OCI-LY7 (cell line): Measurements from ENCODE around the gene RMND5A. TPM values are rescaled to one million over a fixed set of nuclear protein-coding genes. Genes with fewer than 3 reads are reported as not detected.

ENCODE experiments used
- BruUV-seq: library from RNA; stranded (reverse); fragments of 400-500 nt; replicated peaks from 2 replicates; lab custom pipeline; 2021; lab: Mats Ljungman, UMichigan
- CTCF ChIA-PET: fragments of 300-600 bp; sonication (Branson Sonifier 250); formaldehyde crosslinking; loops from one replicate; lab custom pipeline; 2022; ENCODE audit warnings: antibody characterized with exemption; ENCODE audit not compliant: unreplicated experiment; lab: Charles Lee
- POLR2A ChIA-PET: fragments of 300-600 bp; sonication (Branson Sonifier 250); formaldehyde crosslinking; loops from one replicate; lab custom pipeline; 2022; ENCODE audit warnings: antibody characterized with exemption; lab: Charles Lee
- DNase-seq: peaks from one replicate; pipeline ENCODE4 v3.0.0-alpha.2; 2015; ENCODE audit warnings: low spot score
- H2AFZ ChIP-seq: fragments of 200-600 bp; sonication (generic), shearing (Covaris generic); 2 replicates; pipeline ENCODE4 v1.6.1; 2014; ENCODE audit warnings: mild to moderate bottlenecking, antibody characterized with exemption, low read length, moderate library complexity
- H3K27ac ChIP-seq: fragments of 200-600 bp; sonication (generic); 2 replicates; pipeline ENCODE4 v1.5.1; 2014; ENCODE audit warnings: mixed run types, low read depth, mild to moderate bottlenecking, moderate library complexity, low read length, inconsistent platforms; ENCODE audit not compliant: poor library complexity, severe bottlenecking
- H3K36me3 ChIP-seq: fragments of 200-600 bp; sonication (generic); 2 replicates; pipeline ENCODE4 v1.6.1; 2014; ENCODE audit warnings: mild to moderate bottlenecking, antibody characterized with exemption, low read length, moderate library complexity, mixed read lengths; ENCODE audit not compliant: insufficient read depth
- H3K4me1 ChIP-seq: fragments of 200-600 bp; sonication (generic); 2 replicates; pipeline ENCODE4 v1.5.1; 2014; ENCODE audit warnings: mild to moderate bottlenecking, low read length; ENCODE audit not compliant: insufficient read depth, poor library complexity, severe bottlenecking
- H3K4me2 ChIP-seq: fragments of 200-600 bp; sonication (generic); 2 replicates; pipeline ENCODE4 v1.6.1; 2014; ENCODE audit warnings: mild to moderate bottlenecking, low read length
- H3K4me3 ChIP-seq: fragments of 200-600 bp; sonication (generic); 2 replicates; pipeline ENCODE4 v1.5.1; 2014; ENCODE audit warnings: mild to moderate bottlenecking, low read depth, low read length; ENCODE audit not compliant: poor library complexity, severe bottlenecking
- H3K79me2 ChIP-seq: fragments of 200-600 bp; sonication (generic); 2 replicates; pipeline ENCODE4 v1.6.1; 2016; ENCODE audit warnings: low read depth, mild to moderate bottlenecking, low read length, moderate library complexity, mixed read lengths; ENCODE audit not compliant: insufficient read depth
- H3K9me2 ChIP-seq: fragments of 200-600 bp; sonication (generic); 2 replicates; pipeline ENCODE4 v1.6.1; 2016; ENCODE audit warnings: mild to moderate bottlenecking, low read length, mixed read lengths; ENCODE audit not compliant: insufficient read depth
- H3K9me3 ChIP-seq: fragments of 200-600 bp; sonication (generic); 2 replicates; pipeline ENCODE4 v1.6.1; 2014; ENCODE audit warnings: mild to moderate bottlenecking, mixed run types, low read length, mixed read lengths
- H4K20me1 ChIP-seq: fragments of 200-600 bp; sonication (generic); 2 replicates; pipeline ENCODE4 v1.6.1; 2014; ENCODE audit warnings: mild to moderate bottlenecking, antibody characterized with exemption, low read length, moderate library complexity, mixed read lengths; ENCODE audit not compliant: insufficient read depth
- CTCF ChIP-seq: fragments of 200-600 bp; sonication (generic); conservative IDR thresholded peaks from 2 replicates; pipeline ENCODE4 v1.5.1; 2014; ENCODE audit warnings: mild to moderate bottlenecking, antibody characterized with exemption, low read length, moderate library complexity, mixed read lengths
- EZH2phosphoT487 ChIP-seq: fragments of 200-600 bp; sonication (generic); IDR thresholded peaks from 2 replicates; pipeline ENCODE4 v1.6.1; 2018; ENCODE audit warnings: low read depth, borderline replicate concordance, mild to moderate bottlenecking, mixed run types, antibody characterized with exemption, low read length, moderate library complexity, mixed read lengths
- intact Hi-C: fragments of 100-400 bp; cut with micrococcal nuclease; formaldehyde crosslinking; loops from one replicate; pipeline ENCODE4 v1.10.0; 2022; ENCODE audit not compliant: unreplicated experiment
- total RNA-seq, 2 experiments: library from RNA; depleted of rRNA in 1 of 2; stranded (reverse); fragments of >200 nt in 1 of 2; shearing (Covaris generic) in 1 of 2; gene quantifications; 2 replicates each; pipeline ENCODE4 v1.2.3, GENCODE V29; 2014 to 2022

RMND5A gene
- total RNA-seq, 2 experiments from 2014 or later: 60.6 to 62.7 TPM

- Histone ChIP-seq H3K9me2 (no peaks in the 10 kb centered on the region), H3K36me3 (peaks cover 41% of the 10 kb centered on the region), H3K79me2 (no peaks in the 10 kb centered on the region), H3K9me3 (no peaks in the 10 kb centered on the region), H4K20me1 (no peaks in the 10 kb centered on the region), H2AFZ (no peak overlapping the region), H3K4me2 (no peak overlapping the region), H3K27ac (no peak overlapping the region), H3K4me1 (peaks cover 6% of the 10 kb centered on the region), H3K4me3 (no peak overlapping the region)
- ChIA-PET CTCF (no interaction called here), POLR2A (interaction anchor here (0.7 kb wide), 1 partner anchor 8 kb away, joined by 3 read pairs; no protein-coding TSS in a partner anchor)
- BruUV-seq: no TSS peak
- no peak for TF ChIP-seq EZH2phosphoT487
- TF ChIP-seq CTCF: no peak
- no peak for DNase-seq
- intact Hi-C loops: no loop called here
Observed at GRCh38 chr2:86776532-86776931, 56.4 kb downstream of the RMND5A start.

GRCh38 chr2:86778957-86779356, 58.9 kb downstream of the RMND5A start:
- H3K4me3 ChIP-seq: no peak overlapping the region
- H2AFZ ChIP-seq: no peak overlapping the region
- H3K36me3 ChIP-seq: peaks cover 18% of the 10 kb centered on the region
- intact Hi-C loops: no loop called here
- no TSS peak for BruUV-seq
- H4K20me1 ChIP-seq: no peaks in the 10 kb centered on the region
- ChIA-PET CTCF (no interaction called here), POLR2A (no interaction called here)
- H3K79me2 ChIP-seq: no peaks in the 10 kb centered on the region
- DNase-seq: no peak
- H3K27ac ChIP-seq: no peak overlapping the region
- no peak for TF ChIP-seq EZH2phosphoT487
- no peak for TF ChIP-seq CTCF
- H3K9me3 ChIP-seq: no peaks in the 10 kb centered on the region
- H3K4me1 ChIP-seq: no peaks in the 10 kb centered on the region
- H3K4me2 ChIP-seq: no peak overlapping the region
- no peaks in the 10 kb centered on the region for H3K9me2 ChIP-seq

- Histone ChIP-seq H3K4me3 (no peak overlapping the region), H4K20me1 (no peaks in the 10 kb centered on the region), H2AFZ (no peak overlapping the region), H3K4me1 (no peaks in the 10 kb centered on the region), H3K36me3 (peaks cover 8% of the 10 kb centered on the region; the same call in 1 of the 2 replicates), H3K79me2 (no peaks in the 10 kb centered on the region), H3K9me3 (no peaks in the 10 kb centered on the region), H3K27ac (no peak overlapping the region), H3K4me2 (no peak overlapping the region), H3K9me2 (no peaks in the 10 kb centered on the region)
- ChIA-PET CTCF (no interaction called here), POLR2A (interaction anchor here (1.5 kb wide), 1 partner anchor 9 kb away, joined by 4 read pairs; no protein-coding TSS in a partner anchor)
- intact Hi-C loops: no loop called here
- no peak for DNase-seq
- no peak for TF ChIP-seq CTCF
- TF ChIP-seq EZH2phosphoT487: no peak
- BruUV-seq: no TSS peak
Observed at GRCh38 chr2:86779971-86780370, 59.9 kb downstream of the RMND5A start.
